ENCODE measurements around the gene FNDC11. TPM values are rescaled to one million over a fixed set of nuclear protein-coding genes. Genes with fewer than 3 reads are reported as not detected.

FNDC11 gene
- total RNA-seq, 1 experiment from 2014 or later, result 0.11 TPM

DNA sequence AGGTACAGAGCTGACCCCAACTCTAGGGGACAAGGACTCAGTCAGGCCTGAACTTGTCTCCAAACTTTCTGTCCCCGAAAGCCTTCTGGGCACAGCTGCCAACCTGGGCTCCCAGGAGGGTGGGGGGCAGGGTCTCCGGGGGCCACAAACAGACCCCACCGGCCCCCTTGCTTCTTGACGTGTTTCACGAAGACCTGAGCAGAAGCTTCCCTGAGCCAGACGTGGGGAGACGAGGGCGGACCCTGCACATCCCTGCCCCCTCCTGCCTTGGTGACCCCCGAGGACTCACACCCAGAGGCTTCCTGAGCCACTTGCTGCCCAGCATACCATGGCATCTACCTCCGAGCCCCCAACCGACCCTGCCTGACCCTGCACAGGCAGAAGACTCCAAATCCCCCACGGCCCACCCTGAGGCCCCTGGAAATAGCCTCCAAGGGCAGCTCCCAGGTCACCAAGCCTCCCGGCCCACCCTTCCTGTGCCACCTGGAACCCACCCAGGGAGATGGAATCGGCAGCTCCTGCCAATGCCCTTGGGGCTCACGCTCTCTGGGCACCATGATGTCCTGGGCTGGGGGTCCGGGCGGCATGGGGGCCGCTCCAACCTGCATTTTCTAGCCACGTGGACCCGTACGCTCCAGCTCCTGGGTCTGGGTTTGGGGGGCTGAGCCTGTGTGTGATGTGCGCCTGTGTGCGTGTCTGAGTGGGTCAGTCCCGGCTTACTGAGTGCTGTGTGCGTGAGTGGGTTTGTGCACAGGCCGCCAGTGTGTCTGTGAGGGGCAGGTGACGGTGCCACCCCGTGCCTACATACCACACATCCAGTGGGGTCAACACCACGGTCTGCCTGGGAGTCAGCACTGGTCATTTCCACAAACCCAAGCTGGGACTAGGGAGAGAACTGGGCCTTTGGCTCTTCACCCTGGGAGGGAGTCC is 14.3 kb upstream of the FNDC11 start:
- H3K4me3 ChIP-seq, result no peak overlapping the region
- no peak overlapping the region for H3K27ac ChIP-seq
- peaks cover 14% of the 10 kb centered on the region for H3K4me1 ChIP-seq (replicated peaks)
- no peak for DNase-seq (ENCODE audit: low read depth in 1 of 2, low spot score in 2 of 2)
- peaks cover 14% of the 10 kb centered on the region for H3K27me3 ChIP-seq (replicated peaks)
- no peaks in the 10 kb centered on the region for H3K9me3 ChIP-seq (replicated peaks)
- no peaks in the 10 kb centered on the region for H3K36me3 ChIP-seq

DNA sequence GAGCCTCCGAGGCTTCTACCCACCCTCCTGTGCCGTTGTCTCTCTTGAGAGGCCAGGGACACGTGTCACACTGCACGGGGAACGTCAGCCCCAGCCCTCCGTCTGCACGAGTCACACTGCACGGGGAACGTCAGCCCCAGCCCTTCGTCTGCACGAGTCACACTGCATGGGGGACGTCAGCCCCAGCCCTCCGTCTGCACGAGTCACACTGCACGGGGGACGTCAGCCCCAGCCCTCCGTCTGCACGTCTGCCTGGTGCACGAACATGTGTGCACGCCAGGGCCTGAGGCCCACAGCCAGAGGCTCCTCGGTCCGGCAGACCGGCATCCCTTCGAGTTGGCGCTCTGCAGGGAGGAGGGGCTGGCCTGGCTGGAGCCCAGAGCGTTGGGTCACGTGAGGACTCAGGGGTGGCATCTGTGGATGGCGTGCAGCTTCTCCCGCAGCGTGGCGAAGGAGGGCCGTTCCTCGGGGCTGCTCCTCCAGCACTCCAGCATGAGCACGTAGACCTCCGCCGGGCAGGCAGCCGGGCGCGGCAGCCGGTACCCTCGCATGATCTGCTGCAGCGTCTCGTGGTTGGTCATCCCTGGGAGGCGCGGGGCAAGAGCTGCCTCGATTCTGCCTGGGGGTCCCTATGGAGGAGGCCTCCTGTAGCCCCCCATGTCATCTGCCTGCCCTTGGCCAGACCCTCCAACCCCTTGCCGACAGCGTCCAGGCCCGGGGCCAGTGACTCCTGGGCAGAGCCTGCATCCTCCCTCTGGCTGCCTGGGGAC is 13.4 kb upstream of the FNDC11 start:
- no peaks in the 10 kb centered on the region for H3K9me3 ChIP-seq (replicated peaks)
- H3K4me1 ChIP-seq (replicated peaks), result peaks cover 14% of the 10 kb centered on the region
- peaks cover 7% of the 10 kb centered on the region; the same call in 1 of the 2 replicates for H3K27me3 ChIP-seq (replicated peaks)
- H3K4me3 ChIP-seq, result no peak overlapping the region
- H3K36me3 ChIP-seq, result no peaks in the 10 kb centered on the region
- H3K27ac ChIP-seq, result no peak overlapping the region
- no peak for DNase-seq (ENCODE audit: low read depth in 1 of 2, low spot score in 2 of 2)

DNA sequence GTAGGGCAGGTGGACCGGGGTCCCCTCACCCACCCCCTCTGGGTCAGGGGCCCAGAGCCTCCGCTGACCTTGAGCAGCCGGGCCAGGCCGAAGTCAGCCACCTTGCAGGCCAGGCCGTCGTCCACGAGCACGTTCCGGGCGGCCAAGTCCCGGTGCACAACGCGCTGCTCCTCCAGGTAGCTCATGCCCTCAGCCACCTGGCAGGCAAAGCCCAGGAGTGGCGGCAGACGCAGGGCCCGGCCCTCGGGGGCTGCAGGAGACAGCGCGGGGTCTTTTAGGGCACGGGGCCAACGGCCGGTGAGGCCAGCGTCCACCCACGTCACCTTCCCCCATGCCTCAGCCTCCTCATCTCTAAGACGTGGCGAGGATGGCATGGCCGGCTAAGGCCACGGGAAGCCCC is 12.6 kb upstream of the FNDC11 start:
- H3K4me3 ChIP-seq, result no peak overlapping the region
- peaks cover 7% of the 10 kb centered on the region; the same call in 1 of the 2 replicates for H3K27me3 ChIP-seq (replicated peaks)
- DNase-seq (ENCODE audit: low read depth in 1 of 2, low spot score in 2 of 2), result no peak
- H3K27ac ChIP-seq, result no peak overlapping the region
- no peaks in the 10 kb centered on the region for H3K36me3 ChIP-seq
- H3K4me1 ChIP-seq (replicated peaks), result peaks cover 14% of the 10 kb centered on the region
- H3K9me3 ChIP-seq (replicated peaks), result no peaks in the 10 kb centered on the region

DNA sequence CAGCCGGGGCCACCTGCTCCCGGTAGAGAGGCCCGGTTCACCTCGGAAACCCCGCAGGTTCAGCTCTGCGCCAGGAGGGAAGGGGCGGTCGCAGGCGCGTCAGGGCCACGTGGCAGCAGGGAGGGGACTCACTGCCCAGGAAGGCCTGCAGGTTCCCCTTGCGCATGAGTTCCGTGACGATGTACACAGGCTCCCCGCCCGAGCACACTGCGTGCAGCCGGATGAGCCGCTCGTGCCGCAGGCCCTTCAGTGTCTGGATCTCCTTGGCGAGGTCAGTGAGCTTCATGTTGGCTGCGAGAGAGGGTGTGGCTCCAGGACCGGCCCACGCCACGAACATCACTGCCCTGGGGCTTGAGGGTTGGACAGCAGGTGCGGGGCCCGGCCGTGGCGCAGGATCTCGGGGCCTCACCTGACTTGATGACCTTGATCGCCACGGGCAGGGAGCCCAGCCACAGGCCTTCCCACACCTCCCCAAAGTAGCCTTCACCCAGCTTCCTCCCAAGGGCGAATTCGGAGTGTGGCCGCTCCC is 11.9 kb upstream of the FNDC11 start:
- Histone ChIP-seq H3K36me3 (no peaks in the 10 kb centered on the region), H3K4me1 (replicated peaks) (peaks cover 14% of the 10 kb centered on the region), H3K27ac (no peak overlapping the region), H3K9me3 (replicated peaks) (no peaks in the 10 kb centered on the region), H3K4me3 (no peak overlapping the region), H3K27me3 (replicated peaks) (peaks cover 12% of the 10 kb centered on the region)
- DNase-seq (ENCODE audit: low read depth in 1 of 2, low spot score in 2 of 2), result no peak

DNA sequence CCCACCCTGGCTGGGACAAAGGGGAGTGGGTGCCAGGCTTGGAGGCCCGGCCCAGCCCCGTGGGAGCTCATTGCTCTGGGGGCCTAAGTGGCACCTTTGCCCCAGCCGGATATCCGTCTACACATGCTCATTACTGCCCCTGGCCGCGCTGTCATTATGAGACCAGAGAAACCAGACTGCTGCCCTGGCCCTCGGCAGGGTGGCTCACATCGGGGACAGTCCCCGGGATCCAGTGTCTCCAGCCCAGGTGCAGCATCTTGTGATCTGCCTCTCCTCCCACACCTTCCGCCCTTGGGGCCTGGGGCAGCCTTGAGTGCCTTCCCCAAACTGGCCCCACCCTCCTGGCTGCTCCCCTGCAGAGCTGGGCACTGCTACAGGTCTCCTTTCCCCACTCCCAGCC is 11.3 kb upstream of the FNDC11 start:
- Histone ChIP-seq H3K36me3 (no peaks in the 10 kb centered on the region), H3K27me3 (replicated peaks) (peaks cover 17% of the 10 kb centered on the region), H3K27ac (no peak overlapping the region), H3K9me3 (replicated peaks) (no peaks in the 10 kb centered on the region), H3K4me3 (no peak overlapping the region), H3K4me1 (replicated peaks) (peaks cover 10% of the 10 kb centered on the region)
- DNase-seq (ENCODE audit: low read depth in 1 of 2, low spot score in 2 of 2), result no peak

DNA sequence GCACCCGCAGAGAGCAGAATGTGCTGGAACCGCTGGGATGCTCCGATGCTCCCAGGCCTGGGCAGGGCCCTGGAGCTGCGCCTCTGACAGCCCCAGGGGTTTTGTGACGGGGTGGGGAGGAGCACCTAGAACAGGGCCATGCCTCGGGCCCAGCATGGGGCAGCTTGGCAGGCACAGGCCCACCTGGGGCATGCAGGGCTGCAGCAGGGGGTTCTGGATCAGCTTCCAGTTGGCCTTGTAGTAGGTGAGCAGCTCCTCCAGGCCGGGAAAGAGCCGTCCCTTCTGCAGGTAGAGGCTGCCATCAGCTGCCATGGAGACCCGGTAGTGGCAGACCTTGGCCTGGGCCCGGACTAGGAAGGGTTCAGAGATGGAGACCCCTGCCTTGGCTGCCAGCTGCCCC is 10.8 kb upstream of the FNDC11 start:
- H3K9me3 ChIP-seq (replicated peaks), result no peaks in the 10 kb centered on the region
- no peak overlapping the region for H3K27ac ChIP-seq
- peaks cover 21% of the 10 kb centered on the region for H3K27me3 ChIP-seq (replicated peaks)
- no peaks in the 10 kb centered on the region for H3K36me3 ChIP-seq
- DNase-seq (ENCODE audit: low read depth in 1 of 2, low spot score in 2 of 2), result no peak
- H3K4me1 ChIP-seq (replicated peaks), result peaks cover 7% of the 10 kb centered on the region
- H3K4me3 ChIP-seq, result no peak overlapping the region

DNA sequence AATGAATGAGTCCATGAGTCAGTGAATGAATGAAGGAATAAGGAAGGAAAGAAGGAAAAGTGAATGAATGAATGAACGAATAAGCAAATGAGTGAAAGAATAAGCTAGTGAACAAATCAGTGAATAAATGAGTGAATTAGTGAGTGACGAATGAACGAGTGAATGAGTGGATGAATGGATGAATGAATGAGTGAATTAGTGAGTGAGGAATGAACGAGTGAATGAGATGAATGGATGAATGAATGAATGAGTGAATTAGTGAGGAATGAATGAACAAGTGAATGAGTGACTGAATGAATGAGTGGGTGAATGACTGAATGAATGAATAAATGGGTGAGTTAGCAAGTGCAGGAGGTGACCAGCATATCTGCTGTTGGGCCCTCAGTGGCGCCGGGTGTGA is 10.2 kb upstream of the FNDC11 start:
- H3K4me1 ChIP-seq (replicated peaks), result peaks cover 7% of the 10 kb centered on the region
- peaks cover 27% of the 10 kb centered on the region for H3K27me3 ChIP-seq (replicated peaks)
- no peaks in the 10 kb centered on the region for H3K9me3 ChIP-seq (replicated peaks)
- DNase-seq (ENCODE audit: low read depth in 1 of 2, low spot score in 2 of 2), result no peak
- H3K36me3 ChIP-seq, result no peaks in the 10 kb centered on the region
- no peak overlapping the region for H3K4me3 ChIP-seq
- H3K27ac ChIP-seq, result no peak overlapping the region

DNA sequence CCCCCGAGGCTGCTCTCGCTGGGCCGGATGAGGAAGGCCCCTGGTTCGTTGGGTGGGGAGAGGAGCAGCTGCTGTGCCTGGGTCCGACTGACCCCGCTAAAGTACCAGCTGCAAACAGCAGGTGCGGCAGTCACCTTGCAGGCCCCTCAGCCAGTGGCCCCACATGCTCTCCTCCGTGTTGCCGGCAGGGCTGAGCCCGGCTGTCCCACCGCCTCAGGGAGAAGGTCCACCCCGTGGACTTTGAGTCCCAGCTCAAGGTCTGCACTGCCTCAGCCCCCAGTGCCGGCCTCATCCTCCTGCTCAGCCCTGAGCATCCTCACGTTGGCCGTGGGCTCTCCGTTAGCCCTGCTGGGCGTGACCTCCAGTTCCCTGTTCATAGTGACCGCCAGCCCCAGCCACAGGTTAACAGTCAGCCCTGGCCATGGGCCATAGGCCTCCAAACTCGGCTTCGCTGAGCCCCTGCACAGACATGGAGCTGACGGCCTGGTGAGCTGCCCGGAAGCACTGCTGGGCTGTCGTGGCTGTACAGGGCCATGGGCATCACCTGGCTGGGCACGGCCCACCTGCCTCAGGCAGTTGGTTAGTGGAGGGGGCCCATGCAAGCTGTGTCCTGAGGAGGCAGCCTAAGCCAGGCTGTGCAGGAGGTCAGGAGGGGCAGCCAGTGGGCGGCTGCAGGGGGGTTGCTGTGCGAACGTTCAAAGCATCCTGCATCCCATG is 9.6 kb upstream of the FNDC11 start:
- Histone ChIP-seq H3K4me1 (replicated peaks) (peaks cover 7% of the 10 kb centered on the region), H3K9me3 (replicated peaks) (no peaks in the 10 kb centered on the region), H3K4me3 (no peak overlapping the region), H3K27ac (no peak overlapping the region), H3K36me3 (no peaks in the 10 kb centered on the region), H3K27me3 (replicated peaks) (peaks cover 30% of the 10 kb centered on the region)
- no peak for DNase-seq (ENCODE audit: low read depth in 1 of 2, low spot score in 2 of 2)

DNA sequence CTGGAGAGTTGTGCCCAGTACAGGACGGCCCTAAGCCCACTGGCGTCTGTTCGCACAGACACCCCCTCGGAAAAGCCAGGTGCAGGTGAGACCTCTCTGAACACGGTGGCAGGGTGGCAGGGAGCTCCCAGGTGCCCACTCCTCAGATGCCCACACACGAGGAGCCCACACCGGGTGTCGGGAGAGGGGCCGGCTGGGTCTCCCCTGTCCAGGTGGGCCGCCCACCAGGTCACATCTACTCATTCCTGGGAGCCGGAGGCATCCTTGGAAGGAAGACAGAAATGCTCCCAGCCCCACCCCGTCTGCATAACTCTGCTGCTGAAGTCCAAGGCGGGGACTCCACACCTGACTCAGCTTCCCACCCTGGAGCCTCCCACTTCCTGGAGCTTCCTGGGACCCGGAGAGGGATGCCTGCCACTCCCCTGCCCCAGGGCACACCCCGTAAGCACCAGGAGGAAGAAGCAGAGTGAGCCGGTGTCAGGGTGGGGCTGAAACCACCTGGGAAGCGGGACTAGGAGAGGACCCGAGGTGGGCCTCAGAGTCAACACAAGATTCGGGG is 8.9 kb upstream of the FNDC11 start:
- Histone ChIP-seq H3K4me1 (replicated peaks) (peaks cover 7% of the 10 kb centered on the region), H3K27me3 (replicated peaks) (peaks cover 35% of the 10 kb centered on the region), H3K27ac (no peak overlapping the region), H3K9me3 (replicated peaks) (no peaks in the 10 kb centered on the region), H3K36me3 (no peaks in the 10 kb centered on the region), H3K4me3 (no peak overlapping the region)
- DNase-seq (ENCODE audit: low read depth in 1 of 2, low spot score in 2 of 2), result no peak

DNA sequence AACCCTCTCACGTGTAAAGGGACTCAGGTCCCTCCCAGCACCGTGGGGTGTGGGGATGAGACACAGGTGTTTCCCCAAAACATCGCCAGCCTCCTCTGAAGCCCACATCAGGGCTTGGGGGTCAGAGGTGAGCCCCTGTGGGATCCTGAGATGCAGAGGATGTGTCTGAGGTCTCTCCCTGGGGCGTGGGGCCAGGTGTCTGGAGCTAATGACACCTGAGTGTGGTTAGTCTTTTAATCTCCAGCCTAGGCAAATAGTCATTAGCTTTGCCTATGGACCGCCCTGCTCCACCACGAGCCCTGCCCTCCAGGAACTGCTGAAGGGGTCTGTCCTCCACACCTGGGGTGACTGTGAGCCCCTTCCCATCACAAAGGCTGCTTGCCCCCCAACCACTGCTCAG is 8.1 kb upstream of the FNDC11 start:
- H3K9me3 ChIP-seq (replicated peaks), result no peaks in the 10 kb centered on the region
- H3K27me3 ChIP-seq (replicated peaks), result peaks cover 35% of the 10 kb centered on the region
- H3K4me1 ChIP-seq (replicated peaks), result peaks cover 1% of the 10 kb centered on the region
- no peak overlapping the region for H3K4me3 ChIP-seq
- no peak for DNase-seq (ENCODE audit: low read depth in 1 of 2, low spot score in 2 of 2)
- H3K36me3 ChIP-seq, result no peaks in the 10 kb centered on the region
- no peak overlapping the region for H3K27ac ChIP-seq

DNA sequence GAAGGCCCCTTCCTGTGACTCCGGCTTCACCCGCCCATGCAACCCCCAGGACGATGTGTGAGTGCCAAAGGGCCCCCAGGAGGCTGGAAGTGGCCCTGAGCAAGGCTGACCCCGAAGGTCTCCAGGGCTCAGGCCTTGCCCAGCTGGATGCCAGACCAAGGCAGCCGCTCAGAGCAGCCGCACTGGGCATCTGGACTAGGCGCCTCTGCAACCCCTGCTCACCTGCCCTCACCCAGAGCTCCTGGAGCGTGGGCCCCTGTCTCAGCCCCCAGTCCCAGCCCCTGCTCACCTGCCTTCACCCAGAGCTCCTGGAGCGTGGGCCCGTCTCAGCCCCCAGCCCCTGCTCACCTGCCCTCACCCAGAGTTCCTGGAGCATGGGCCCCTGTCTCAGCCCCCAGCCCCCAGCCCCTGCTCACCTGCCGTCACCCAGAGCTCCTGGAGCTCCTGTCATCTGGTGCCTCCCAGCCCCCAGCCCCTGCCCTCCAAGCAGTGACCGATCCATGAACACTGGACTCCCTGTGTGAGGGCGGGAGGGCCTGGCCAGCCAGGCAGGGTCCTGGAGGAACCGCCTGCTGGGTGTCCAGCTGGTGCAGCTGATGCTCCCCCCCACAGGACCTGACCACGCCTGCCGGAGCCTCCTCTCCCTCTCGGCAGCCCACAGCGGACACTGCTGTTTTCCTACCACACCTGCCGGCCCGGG is 7.6 kb upstream of the FNDC11 start:
- Histone ChIP-seq H3K4me1 (replicated peaks) (no peaks in the 10 kb centered on the region), H3K4me3 (no peak overlapping the region), H3K9me3 (replicated peaks) (no peaks in the 10 kb centered on the region), H3K36me3 (no peaks in the 10 kb centered on the region), H3K27ac (no peak overlapping the region), H3K27me3 (replicated peaks) (peaks cover 35% of the 10 kb centered on the region)
- no peak for DNase-seq (ENCODE audit: low read depth in 1 of 2, low spot score in 2 of 2)

DNA sequence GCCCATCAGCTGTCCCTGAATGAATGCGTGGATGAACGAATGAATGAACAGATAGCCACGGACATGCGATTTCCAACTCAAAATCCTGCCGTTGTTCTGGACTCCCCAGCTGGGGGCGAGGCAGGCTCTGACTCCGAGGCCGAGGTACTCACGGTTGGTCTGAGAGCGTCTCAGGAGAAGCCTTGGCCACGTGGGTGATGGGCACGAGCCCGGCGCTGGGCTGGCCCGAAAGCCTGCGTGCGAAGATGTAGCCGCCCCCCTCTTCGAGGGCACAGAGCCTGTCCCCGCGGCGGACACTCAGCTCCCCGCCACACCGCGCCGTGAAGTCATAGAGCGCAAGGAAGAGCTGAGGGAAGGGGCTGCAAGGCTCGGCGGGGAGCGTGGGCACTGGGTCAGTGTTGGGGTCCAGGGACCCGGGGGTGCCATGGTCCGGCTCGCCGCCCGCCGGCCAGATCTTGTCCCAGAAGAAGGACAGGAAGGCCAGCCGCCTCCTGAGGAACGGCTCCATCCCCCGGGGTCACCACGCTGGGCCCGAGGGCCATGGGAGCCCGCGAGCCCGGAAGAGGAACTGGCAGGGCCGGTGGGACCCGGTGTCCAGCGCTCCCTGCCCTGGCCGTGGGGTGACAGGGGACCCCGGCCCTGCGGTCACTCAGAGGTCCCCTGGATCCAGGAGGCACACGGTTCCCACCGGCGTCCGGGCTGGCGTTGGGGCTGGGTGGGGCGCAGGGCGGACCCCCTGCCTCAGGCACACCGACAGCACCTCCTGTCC is 6.8 kb upstream of the FNDC11 start:
- Histone ChIP-seq H3K4me3 (no peak overlapping the region), H3K36me3 (no peaks in the 10 kb centered on the region), H3K4me1 (replicated peaks) (no peaks in the 10 kb centered on the region), H3K27me3 (replicated peaks) (peaks cover 35% of the 10 kb centered on the region), H3K9me3 (replicated peaks) (no peaks in the 10 kb centered on the region), H3K27ac (no peak overlapping the region)
- no peak for DNase-seq (ENCODE audit: low read depth in 1 of 2, low spot score in 2 of 2)
